NCI-H187 (cell line): Measurements from ENCODE around the gene RNU5D-1.
A peak's percentile ranks its signal among the peaks of the same experiment; 100 is the strongest.
"Not testable (repeated sequence)": the region's sequence is repeated elsewhere in the genome, so short reads cannot be mapped to it uniquely, and the experiment has no call there.

Experiments
- DNase-seq, 2 experiments: peaks; one replicate each; lab custom pipeline; 2025; lab: John Stamatoyannopoulos, UW

The RNU5D-1 gene

DNA sequence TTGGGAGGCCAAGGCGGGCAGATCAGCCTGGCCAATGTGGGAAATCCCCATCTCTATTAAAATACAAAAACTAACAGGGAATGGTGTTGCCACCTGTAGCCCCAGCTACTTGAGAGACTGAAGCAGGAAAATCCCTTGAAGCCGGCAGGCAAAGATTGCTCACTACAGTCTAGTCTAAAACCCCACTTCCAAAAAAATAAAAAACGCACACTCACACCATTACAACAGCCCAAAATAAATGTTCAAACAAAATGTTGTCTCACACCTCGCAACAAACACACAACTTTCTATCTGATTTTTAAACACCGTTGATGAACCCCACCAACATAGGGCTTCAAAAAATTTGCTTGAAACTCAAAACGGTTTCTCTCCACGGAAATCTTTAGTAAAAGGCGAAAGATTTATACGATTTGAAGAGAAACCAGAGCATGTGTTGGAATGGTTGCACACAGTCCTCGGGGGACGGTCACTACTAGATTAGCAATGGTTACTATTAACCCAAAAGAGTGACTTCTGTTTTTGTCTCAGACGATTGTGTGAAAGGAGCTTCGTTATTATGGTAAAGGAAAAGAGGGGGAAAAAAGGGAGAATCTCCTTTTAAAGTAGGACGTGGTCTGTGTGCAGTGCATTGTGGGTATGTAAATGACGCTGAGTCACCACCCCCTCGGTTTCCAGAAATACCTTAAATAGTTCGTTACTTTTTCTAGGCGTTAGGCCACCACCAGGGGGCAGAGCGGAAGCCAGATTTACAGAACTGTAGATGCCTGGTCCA, at the start of gene RNU5D-1:
RNU5D-1 (minus strand) TSS at position 430 of the 772 bp plus-strand sequence.
- DNase-seq, result peak; percentile 90 to 94

DNA sequence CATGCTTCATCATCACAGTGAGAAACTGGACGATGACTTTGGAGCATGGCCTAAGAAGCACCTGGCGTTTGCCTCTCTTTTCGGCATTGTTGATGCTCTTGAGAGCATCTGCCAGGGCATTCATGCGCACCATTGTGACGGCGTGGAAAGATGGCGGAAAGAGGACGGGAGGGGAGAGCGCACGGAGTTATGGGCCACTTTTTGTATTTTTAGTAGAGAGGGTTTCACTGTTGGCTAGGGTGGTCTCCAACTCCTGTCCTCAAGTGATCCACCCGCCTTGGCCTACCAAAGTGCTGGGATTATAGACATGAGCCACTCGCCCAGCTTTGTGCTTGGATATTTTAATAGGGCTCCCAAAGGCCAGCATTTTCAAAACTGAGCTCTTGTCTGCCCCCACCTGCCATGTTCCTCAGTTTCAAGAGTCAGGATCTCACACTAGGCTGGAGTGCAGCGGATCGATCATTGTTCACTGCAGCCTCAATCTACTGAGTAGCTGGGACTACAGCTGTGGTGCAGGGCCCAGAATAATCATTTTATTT, 49.7 kb upstream of the RNU5D-1 start:
- DNase-seq, result no peak

DNA sequence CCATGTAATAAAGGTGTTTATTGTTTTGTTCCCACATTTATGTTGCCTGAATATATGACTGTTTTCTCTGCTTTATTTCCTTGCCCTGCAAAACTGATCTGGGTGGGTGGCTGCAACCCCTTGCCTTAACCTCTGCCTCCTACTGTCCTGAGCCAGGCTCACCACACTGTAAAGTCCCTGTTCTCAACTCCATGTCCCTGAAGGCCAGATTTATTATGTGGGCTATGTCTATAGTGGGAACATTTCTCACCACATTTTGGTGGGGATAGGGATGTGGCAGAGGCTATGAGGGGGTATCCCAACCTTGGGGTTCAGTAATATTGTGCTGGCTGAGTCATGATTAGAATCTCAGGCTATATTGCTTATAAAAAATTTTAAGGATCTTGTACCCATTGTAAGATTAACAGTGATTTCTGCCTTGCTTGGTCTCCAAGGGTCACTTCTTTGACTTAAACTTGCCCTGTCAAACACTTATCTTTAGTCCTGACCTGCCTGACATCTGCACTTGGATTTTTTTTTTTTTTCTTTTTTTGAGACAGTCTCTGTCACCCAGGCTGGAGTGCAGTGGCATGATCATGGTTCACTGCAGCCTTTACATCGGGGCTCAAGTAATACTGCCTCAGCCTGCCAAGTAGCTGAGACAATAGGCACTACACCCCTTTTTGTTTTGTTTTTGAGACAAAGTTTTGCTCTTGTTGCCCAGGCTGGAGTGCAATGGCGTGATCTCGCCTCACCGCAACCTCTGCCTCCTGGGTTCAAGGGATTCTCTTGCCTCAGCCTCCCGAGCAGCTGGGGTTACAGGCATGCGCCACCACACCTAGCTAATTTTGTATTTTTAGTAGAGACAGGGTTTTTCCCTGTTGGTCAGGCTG, 48.0 kb upstream of the RNU5D-1 start:
- no peak for DNase-seq

DNA sequence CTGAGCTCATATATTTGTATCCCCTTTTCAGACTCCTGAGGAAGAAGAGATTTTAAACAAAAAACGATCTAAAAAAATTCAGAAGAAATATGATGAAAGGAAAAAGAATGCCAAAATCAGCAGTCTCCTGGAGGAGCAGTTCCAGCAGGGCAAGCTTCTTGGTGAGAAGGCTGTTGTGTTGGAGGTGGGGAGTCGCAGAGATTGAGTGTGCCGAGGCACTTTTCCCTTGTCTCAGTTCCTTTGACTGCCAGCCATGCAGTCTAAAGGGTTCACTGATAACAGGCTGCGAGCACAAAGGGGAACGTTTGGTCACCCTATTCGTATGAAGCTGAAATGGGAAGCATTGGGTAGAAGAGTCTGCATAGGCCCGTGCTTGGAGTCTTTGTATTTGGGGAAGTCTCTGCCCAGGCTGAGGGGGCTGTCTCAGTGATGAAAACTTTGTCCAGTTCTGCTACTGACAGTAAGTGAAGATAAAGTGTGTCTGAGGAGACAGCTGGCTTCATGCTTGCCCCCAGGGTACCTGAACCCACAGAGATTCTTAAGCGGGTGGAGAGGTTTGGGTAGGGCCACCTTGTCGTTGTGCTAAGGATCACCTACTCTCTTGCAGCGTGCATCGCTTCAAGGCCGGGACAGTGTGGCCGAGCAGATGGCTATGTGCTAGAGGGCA, 47.1 kb upstream of the RNU5D-1 start:
- DNase-seq, result no peak

DNA sequence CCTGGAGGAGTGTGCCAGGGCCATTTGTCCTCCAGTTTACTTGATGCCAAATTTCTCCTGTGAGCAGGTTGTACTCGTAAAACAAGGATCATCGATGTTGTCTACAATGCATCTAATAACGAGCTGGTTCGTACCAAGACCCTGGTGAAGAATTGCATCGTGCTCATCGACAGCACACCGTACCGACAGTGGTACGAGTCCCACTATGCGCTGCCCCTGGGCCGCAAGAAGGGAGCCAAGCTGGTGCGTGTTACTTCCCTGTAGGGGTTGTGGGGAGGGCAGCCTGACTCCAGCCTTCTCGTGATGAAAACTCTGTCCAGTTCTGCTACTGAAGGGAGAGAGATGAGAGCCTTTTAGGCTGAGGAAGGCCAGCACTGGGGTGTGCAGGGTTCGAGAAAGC, 46.6 kb upstream of the RNU5D-1 start:
- DNase-seq, result no peak

DNA sequence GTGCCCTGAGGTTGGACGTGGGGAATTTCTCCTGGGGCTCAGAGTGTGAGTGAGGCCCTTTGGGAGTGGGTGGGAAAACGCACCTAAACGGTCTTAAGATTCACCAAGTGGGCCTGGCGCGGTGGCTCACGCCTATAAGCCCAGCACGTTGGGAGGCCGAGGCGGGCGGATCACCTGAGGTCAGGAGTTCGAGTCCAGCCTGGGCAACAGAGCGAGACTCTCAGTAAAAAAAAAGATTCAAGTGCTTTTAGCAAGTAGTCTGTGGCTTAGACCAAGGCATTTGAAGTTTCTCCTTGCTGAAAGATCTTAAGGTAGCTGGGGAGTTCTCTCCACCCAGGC, 45.7 kb upstream of the RNU5D-1 start:
- no peak for DNase-seq

DNA sequence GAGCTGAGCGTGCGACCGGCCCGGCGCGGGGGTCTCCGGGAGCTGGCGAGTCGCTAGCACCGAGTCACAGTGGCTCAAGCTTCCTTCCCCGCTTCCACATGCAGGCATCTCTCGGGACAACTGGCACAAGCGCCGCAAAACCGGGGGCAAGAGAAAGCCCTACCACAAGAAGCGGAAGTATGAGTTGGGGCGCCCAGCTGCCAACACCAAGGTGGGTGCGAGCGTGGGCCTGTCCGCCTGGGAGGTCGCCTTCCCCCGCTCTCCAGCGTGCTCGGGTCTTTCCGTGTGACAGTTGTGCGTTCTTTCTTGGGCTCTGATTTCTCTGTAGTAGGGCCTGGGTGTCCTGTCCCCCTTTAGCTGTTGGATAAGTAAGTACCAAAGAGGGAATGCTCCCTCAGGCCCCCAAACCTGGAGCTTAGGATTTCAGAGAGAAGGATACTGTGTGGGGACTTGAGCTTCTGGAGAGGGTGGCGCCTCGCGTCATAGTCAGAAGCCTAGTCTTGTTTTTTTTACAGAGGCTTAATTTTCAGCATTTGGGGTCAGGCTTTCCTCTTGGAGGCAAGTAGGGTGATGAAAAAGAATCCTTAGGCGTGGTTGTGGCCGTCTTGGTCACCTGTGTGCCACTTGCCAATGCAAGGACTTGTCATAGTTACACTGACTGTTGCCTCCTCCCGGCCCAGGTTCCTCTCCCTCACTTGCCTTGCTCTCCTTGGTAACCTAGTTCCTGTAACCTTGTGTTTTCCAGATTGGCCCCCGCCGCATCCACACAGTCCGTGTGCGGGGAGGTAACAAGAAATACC, 45.2 kb upstream of the RNU5D-1 start:
- DNase-seq, result no peak

DNA sequence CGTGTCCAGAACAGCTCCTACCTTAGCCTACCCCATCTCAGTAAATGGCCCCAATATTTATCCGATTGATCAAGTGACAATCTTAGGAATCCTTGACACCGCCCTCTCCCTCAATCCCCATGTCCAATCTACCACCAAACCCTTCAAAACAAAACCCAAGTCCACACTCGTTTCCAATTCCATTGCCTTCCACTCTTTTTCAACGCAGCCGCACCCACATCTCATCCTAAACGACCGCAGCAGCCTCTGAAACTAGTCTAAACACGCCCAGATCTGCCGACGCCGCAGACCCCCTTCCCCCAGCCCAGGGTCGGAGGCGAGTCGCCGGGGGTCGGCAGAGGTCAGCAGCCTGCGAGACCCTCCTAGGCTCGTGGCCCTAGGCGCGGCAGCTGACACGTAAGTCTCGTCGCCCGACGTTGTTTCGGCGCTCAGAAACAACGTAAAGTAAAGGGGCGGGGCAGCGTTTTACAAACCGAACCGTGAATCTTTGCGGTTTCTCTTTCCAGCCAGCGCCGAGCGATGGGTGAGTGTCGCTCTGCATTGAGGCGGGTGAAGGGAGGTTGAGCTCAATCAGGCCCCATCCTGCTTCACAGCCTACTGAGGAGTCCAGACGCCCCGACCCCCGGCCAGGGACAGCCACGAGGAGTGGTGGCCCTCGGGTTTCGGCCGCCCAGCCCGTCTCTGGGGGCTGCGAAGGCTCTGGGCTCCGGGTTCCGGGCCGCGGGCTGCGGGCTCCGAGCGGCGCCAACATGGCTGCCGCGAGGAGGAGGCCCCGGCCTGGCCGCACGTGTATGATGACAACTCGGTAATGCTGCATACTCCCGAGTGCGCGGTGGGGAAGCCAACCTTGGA, 44.3 kb upstream of the RNU5D-1 start, which contains the start of gene RPS8:
RPS8 (plus strand) TSS at position 463 of the 852 bp plus-strand sequence; CDS start at position 520, 57 bp downstream.
- peak; percentile 78 to 85 for DNase-seq

DNA sequence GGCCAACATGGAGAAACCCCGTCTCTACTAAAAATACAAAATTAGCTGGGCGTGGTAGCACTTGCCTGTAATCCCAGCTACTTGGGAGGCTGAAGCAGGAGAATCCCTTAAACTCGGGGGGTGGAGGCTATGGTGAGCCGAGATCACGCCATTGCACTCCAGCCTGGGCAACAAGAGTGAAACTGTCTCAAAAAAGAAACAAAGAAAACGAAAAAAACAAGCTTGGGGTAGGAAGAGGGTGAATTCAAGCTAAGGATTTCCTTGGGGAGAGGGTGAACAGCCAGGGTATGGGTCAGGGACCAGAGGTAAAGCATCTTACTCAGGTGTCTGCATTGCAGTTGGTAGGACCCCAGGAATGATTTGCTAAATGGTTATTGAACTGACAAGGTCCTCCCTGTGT, 35.5 kb upstream of the RNU5D-1 start:
- not testable (repeated sequence) for DNase-seq

DNA sequence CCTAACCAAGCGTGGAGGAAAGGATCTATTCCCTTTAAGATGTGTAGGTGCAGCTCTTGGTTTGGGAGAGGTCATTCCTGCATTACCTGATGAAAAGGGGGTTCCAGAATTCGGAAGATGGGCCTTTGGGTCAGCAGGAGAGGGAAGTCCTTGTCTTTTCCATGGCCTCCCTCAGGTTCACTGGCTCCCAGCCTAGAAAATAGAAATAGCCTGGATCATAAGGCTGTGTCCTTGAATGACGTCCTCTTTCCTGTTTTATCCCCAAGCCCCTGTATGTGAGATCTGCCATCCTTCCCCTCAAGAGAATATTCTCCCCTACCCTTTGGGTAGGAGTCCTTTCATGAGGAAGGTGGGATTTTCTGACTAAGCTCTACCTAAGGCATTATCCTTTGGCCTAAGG, 29.9 kb upstream of the RNU5D-1 start:
- no peak for DNase-seq

DNA sequence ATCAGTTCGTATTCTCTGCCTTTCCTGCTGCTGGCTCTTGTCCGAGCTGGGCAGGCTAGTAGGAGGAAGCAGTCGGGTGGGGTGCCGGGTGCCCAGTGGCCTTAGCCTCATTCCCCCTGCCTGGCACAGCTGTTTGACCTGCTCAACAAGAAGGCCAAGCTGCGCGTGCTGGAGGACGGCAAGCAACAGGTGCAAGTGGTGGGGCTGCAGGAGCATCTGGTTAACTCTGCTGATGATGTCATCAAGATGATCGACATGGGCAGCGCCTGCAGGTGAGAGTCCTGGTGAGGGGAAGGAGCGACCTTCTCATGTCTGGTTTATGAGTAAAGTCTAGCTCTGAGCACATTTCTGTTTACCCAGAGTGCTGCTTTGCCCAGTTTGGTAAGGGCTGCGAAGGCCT, 28.1 kb upstream of the RNU5D-1 start:
- no peak for DNase-seq

DNA sequence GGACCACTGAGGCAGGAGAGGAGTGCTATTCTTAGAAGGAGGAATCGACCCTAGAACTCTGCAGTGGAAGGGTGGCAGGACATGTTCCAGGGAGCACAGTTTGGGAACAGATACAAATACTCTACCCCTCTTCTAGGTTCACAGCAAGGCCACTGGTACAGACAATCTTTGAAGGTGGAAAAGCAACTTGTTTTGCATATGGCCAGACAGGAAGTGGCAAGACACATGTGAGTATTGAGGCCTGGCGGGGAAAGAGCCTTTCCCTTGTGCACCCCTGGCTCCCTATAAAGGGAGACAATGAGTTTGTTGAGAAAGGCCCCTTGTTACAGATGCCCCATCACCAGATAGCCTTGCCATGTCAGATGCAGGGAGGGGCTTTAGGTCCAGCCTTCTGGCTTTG, 26.4 kb upstream of the RNU5D-1 start:
- no peak for DNase-seq

DNA sequence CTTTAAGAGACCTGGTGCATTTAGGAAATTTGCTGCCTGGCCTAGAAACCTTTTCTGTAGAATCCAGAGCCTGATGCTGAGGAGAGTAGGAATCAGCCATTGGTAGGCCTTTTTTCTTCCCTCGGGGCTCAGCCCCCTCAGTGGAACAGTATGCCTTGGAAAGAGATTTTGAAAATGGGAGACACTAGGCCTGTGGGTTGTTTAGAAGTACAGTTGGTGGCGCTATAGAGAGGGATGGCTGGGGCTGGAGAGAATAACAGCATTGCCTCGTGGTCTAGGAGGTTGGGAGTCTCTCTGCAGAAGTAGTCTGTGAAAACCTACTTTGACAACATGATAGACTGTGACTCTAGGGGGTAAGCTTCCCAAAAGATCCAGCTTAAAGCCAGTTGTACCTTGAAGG, 16.9 kb upstream of the RNU5D-1 start:
- DNase-seq, result no peak

DNA sequence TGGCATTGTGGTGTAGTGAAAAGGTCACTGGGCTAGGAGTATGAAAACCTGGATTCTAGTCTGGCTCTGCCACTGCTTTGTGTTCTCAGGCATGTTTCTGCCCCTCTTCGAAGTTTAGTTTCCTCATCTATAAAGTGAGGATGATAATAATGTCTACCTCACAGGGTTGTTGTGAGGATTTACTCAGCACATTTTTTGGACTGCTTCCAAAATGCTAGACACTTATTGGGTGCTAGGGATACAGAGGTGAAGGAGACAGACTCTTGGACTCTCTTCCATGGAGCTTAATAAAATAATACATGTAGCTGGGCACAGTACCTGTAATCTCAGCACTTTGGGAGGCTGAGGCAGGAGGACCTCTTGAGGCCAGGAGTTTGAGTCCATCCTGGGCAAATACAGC, 12.2 kb upstream of the RNU5D-1 start:
- DNase-seq, result no peak

DNA sequence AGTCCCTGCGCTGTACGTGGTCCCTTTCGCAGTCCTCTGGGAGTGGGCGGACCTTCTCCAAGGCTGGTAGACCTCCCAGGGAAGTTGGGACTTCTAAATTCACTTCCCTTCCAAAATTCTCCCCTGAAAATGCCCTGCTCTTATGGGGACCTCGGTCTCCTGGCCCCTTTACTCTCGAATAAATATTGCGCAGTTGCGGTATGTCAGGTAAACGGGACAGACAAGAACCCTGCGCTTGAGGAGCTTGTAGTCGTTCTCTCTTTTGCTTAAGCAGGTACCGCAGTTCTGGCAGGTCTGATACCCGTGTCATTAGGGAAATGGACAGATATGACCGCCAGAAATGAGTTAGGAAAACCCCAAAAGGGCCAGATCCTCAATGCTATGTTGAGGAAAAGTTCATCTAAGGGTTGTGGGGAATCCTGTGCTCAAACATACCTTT, 9.2 kb upstream of the RNU5D-1 start:
- DNase-seq, result no peak

DNA sequence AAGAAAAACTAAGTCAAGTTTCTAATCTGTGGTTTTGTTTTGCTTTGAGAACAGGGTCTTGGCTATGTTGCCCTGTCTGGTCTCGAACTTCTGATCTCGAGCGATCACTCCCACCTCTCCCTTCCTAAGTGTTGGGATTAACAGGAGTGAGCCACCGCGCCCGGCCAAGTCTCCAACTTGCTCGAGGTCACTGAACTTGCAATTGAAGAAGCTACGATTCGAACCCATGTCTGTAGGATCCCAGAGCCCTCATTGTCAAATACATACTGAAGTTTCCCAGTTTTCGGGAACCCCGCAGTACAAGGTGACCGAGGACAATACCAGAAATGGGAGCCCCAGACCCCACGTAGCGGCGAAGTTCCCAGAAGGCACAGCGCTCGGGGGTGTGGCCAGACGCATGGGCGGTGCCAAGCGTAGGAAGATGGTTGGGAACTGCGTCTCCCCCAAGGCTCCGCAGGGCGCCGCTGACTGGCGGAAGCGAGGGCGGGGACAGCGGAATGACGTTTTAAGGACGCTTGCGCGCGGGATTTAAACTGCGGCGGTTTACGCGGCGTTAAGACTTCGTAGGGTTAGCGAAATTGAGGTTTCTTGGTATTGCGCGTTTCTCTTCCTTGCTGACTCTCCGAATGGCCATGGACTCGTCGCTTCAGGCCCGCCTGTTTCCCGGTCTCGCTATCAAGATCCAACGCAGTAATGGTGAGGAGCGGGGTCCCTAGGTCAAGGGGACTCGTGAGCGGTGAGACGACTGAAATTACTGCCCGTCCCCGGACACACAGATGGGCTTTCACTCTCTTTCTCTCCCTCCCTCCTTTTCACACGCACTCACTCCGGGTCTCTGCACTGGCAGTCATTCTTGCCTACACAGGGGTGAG, 8.6 kb upstream of the RNU5D-1 start, which contains the start of gene KIF2C:
KIF2C (plus strand) TSS at position 531 of the 872 bp plus-strand sequence; CDS start at position 627, 96 bp downstream.
- peak; percentile 96 for DNase-seq

DNA sequence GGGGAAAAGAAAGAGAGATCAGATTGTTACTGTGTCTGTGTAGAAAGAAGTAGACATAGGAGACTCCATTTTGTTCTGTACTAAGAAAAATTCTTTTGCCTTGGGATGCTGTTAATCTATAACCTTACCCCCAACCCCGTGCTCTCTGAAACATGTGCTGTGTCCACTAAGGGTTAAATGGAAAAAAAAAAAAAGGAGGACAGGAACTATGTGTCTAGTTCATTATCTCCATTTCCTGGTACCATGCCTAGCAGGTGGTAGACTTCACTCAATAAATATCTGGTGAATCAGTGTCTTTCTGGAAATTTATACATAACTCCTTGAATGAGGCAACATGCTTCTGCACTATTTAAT, 8.0 kb upstream of the RNU5D-1 start:
- not testable (repeated sequence) for DNase-seq

DNA sequence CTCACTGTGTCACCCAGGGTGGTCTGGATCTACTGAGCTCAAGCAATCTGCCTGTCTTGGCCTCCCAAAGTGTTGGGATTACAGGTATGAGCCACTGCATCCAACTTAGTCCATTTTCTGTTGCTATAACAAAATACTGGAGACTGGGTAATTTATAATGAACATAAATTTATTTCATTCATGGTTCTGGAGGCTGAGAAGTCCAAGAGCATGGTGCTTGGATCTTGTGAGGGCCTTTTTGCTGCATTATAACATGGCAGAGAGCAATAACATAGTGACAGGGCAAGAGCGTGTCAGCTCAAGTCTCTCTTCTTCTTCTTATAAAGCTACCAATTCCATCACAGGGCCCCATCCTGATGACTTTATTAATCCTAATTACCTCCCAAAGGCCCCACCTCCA, 5.0 kb upstream of the RNU5D-1 start:
- DNase-seq, result no peak

DNA sequence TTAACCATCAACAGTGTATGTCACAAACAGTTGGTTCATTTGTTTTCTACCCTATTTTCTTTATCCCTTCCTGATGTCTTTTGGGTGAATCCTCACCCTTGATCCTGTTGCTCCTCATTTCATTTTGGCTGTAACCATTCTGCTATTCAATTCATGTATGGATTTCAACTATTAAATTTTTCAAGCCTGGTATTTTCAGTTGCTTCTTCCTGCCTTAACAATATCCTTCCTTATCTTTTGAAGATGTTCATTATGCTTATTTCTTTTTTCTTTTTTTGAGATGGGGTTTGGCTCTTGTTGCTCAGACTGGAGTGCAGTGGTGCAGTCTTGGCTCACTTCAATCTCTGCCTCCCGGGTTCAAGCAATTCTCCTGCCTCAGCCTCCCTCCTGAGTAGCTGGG, 2.8 kb upstream of the RNU5D-1 start:
- DNase-seq, result no peak
